Measurements from ENCODE around the gene IGSF21. TPM values are rescaled to one million over a fixed set of nuclear protein-coding genes. Genes with fewer than 3 reads are reported as not detected.

Gene IGSF21
- total RNA-seq, 4 donors from 2014 or later = 0.68 to 3.5 (median 1.3) TPM

DNA sequence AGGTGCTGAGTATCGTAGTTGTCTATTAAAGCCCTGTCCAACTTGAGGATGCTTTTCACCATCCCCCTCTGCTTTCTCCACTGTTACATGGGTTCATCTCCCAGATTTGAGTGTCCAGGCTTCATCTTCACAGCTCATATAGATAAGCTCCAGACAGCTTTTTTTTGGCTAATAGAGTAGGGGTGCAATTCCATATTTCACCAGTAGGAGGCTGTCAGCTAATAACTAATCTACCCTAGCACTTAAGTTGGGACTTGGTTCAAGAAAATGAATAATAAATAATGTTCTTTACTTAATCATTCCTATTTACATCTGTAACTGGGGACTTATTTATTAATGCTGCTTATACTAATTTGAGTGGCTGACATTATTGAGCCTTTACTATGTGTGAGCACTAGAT is 124.5 kb downstream of the IGSF21 start:
- no peak overlapping the region for H3K27ac ChIP-seq
- no peak for TF ChIP-seq EP300 (IDR thresholded peaks at IDR 0.05)
- TF ChIP-seq CTCF (IDR thresholded peaks at IDR 0.05) = no peak
- TF ChIP-seq POLR2A (IDR thresholded peaks at IDR 0.05) = no peak
- TF ChIP-seq POLR2AphosphoS5 (IDR thresholded peaks at IDR 0.05) = no peak
- no peak for DNase-seq (ENCODE audit: low spot score in 2 of 2)
- H3K36me3 ChIP-seq = no peaks in the 10 kb centered on the region
- H3K4me3 ChIP-seq = no peak overlapping the region
- 93% methylated on average over 1 of the region's 1 CpG for WGBS
- peaks cover 42% of the 10 kb centered on the region for H3K27me3 ChIP-seq
- no peaks in the 10 kb centered on the region for H3K4me1 ChIP-seq
- no peaks in the 10 kb centered on the region for H3K9me3 ChIP-seq

GRCh38 chr1:18233176-18233864 is 125.7 kb downstream of the IGSF21 start:
- H3K27me3 ChIP-seq = peaks cover 44% of the 10 kb centered on the region
- H3K4me1 ChIP-seq = no peaks in the 10 kb centered on the region
- no peak for DNase-seq (ENCODE audit: low spot score in 2 of 2)
- H3K27ac ChIP-seq = no peak overlapping the region
- no peak overlapping the region for H3K4me3 ChIP-seq
- H3K36me3 ChIP-seq = no peaks in the 10 kb centered on the region
- TF ChIP-seq POLR2AphosphoS5 (IDR thresholded peaks at IDR 0.05) = no peak
- TF ChIP-seq EP300 (IDR thresholded peaks at IDR 0.05) = no peak
- no peak for TF ChIP-seq POLR2A (IDR thresholded peaks at IDR 0.05)
- no peak for TF ChIP-seq CTCF (IDR thresholded peaks at IDR 0.05)
- no peaks in the 10 kb centered on the region for H3K9me3 ChIP-seq
- 71% methylated on average over 5 of the region's 5 CpGs for WGBS

- peaks cover 49% of the 10 kb centered on the region for H3K27me3 ChIP-seq
- H3K4me1 ChIP-seq = no peaks in the 10 kb centered on the region
- no peak for DNase-seq (ENCODE audit: low spot score in 2 of 2)
- TF ChIP-seq CTCF (IDR thresholded peaks at IDR 0.05) = peak; percentile 29 to 66
- no peak for TF ChIP-seq EP300 (IDR thresholded peaks at IDR 0.05)
- H3K27ac ChIP-seq = no peak overlapping the region
- H3K4me3 ChIP-seq = no peak overlapping the region
- no peaks in the 10 kb centered on the region for H3K9me3 ChIP-seq
- WGBS = 49% methylated on average over 6 of the region's 6 CpGs
- no peaks in the 10 kb centered on the region for H3K36me3 ChIP-seq
Measured at GRCh38 chr1:18234790-18235242, 127.2 kb downstream of the IGSF21 start.

DNA sequence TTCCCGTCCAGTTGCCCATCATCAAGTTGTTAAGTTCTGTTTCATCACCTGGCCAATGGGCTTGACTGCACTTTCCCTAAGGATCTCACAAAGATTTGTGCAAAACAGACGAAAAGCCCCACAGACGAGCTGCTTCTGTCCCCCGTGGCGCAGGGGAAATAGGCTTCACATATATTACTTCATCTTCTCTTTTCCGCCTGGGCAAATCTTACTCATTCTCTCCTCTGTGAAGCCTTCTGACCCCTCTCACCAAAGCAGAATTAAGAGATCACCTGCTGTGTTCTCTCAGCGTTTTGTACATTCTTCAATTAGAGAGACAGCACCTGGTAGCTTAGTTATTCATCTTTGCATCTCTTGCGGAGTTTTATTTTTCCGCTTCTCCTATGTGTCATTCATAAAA is 129.8 kb downstream of the IGSF21 start:
- DNase-seq (ENCODE audit: low spot score in 2 of 2) = no peak
- Histone ChIP-seq H3K9me3 (no peaks in the 10 kb centered on the region), H3K4me3 (no peak overlapping the region), H3K36me3 (no peaks in the 10 kb centered on the region), H3K4me1 (no peaks in the 10 kb centered on the region), H3K27me3 (peaks cover 48% of the 10 kb centered on the region), H3K27ac (no peak overlapping the region)
- WGBS = 71% methylated on average over 9 of the region's 9 CpGs
- TF ChIP-seq POLR2A (IDR thresholded peaks at IDR 0.05) = no peak
- no peak for TF ChIP-seq EP300 (IDR thresholded peaks at IDR 0.05)
- TF ChIP-seq POLR2AphosphoS5 (IDR thresholded peaks at IDR 0.05) = no peak
- no peak for TF ChIP-seq CTCF (IDR thresholded peaks at IDR 0.05)

- peaks cover 51% of the 10 kb centered on the region for H3K27me3 ChIP-seq
- H3K4me1 ChIP-seq = no peaks in the 10 kb centered on the region
- no peaks in the 10 kb centered on the region for H3K9me3 ChIP-seq
- TF ChIP-seq POLR2AphosphoS5 (IDR thresholded peaks at IDR 0.05) = no peak
- no peak for TF ChIP-seq POLR2A (IDR thresholded peaks at IDR 0.05)
- no peak for TF ChIP-seq EP300 (IDR thresholded peaks at IDR 0.05)
- no peak for TF ChIP-seq CTCF (IDR thresholded peaks at IDR 0.05)
- WGBS = 63% methylated on average over 5 of the region's 5 CpGs
- no peaks in the 10 kb centered on the region for H3K36me3 ChIP-seq
- no peak for DNase-seq (ENCODE audit: low spot score in 2 of 2)
- no peak overlapping the region for H3K4me3 ChIP-seq
- no peak overlapping the region for H3K27ac ChIP-seq
Measured at GRCh38 chr1:18238190-18238589, 130.6 kb downstream of the IGSF21 start.

Data from suprapubic skin (tissue), 4 donors.